H9 (cell line): ENCODE results near the gene TBC1D1. TPM values are rescaled to one million over a fixed set of nuclear protein-coding genes. Genes with fewer than 3 reads are reported as not detected.
A peak's percentile ranks its signal among the peaks of the same experiment; 100 is the strongest.

Experiments used
- DNase-seq: peaks from one replicate; pipeline ENCODE4 v3.0.0-alpha.2; 2017
- H2AFZ ChIP-seq: one replicate; pipeline ENCODE4 v1.6.1; 2013; ENCODE audit warnings: mild to moderate bottlenecking, low read length, control low read depth, moderate library complexity
- H2AK5ac ChIP-seq: 2 replicates; pipeline ENCODE4 v1.6.1; 2013; ENCODE audit warnings: low read length, control low read depth, mixed read lengths; ENCODE audit not compliant: insufficient read length
- H2BK120ac ChIP-seq: one replicate; pipeline ENCODE4 v1.6.1; 2013; ENCODE audit warnings: low read depth, mild to moderate bottlenecking, low read length, control low read depth, inconsistent platforms; ENCODE audit not compliant: poor library complexity, severe bottlenecking
- H2BK12ac ChIP-seq: 2 replicates; pipeline ENCODE4 v1.6.1; 2013; ENCODE audit warnings: low read length, control low read depth, mixed read lengths, low read depth; ENCODE audit not compliant: insufficient read length
- H2BK15ac ChIP-seq: 2 replicates; pipeline ENCODE4 v1.6.1; 2013; ENCODE audit warnings: low read depth, low read length, control low read depth
- H2BK20ac ChIP-seq: one replicate; pipeline ENCODE4 v1.6.1; 2013; ENCODE audit warnings: low read depth, mild to moderate bottlenecking, low read length, control low read depth, inconsistent platforms; ENCODE audit not compliant: poor library complexity, severe bottlenecking
- H2BK5ac ChIP-seq: 2 replicates; pipeline ENCODE4 v1.6.1; 2013; ENCODE audit warnings: low read length, control low read depth, mixed read lengths; ENCODE audit not compliant: insufficient read length
- H3K14ac ChIP-seq: 2 replicates; pipeline ENCODE4 v1.6.1; 2013; ENCODE audit warnings: low read length, control low read depth; ENCODE audit not compliant: insufficient read depth
- H3K18ac ChIP-seq: 2 replicates; pipeline ENCODE4 v1.6.1; 2013; ENCODE audit warnings: low read depth, mild to moderate bottlenecking, mixed read lengths, low read length, control low read depth; ENCODE audit not compliant: insufficient read length
- H3K23ac ChIP-seq: 2 replicates; pipeline ENCODE4 v1.6.1; 2013; ENCODE audit warnings: low read length, control low read depth, mixed read lengths, low read depth; ENCODE audit not compliant: insufficient read length
- H3K23me2 ChIP-seq: 2 replicates; pipeline ENCODE4 v1.6.1; 2013; ENCODE audit warnings: low read depth, mild to moderate bottlenecking, mixed read lengths, low read length, control low read depth; ENCODE audit not compliant: insufficient read length, poor library complexity, severe bottlenecking
- H3K27ac ChIP-seq: 2 replicates; pipeline ENCODE4 v1.5.1; 2013; ENCODE audit warnings: low read length, control low read depth, mixed read lengths, low read depth; ENCODE audit not compliant: insufficient read length
- H3K27me3 ChIP-seq: 2 replicates; pipeline ENCODE4 v1.6.1; 2013; ENCODE audit warnings: low read length, control low read depth, inconsistent platforms; ENCODE audit not compliant: insufficient read depth
- H3K4ac ChIP-seq: 2 replicates; pipeline ENCODE4 v1.6.1; 2013; ENCODE audit warnings: low read depth, mild to moderate bottlenecking, control low read depth, inconsistent platforms, low read length, moderate library complexity
- H3K4me1 ChIP-seq: 2 replicates; pipeline ENCODE4 v1.6.1; 2013; ENCODE audit warnings: low read length, control low read depth, inconsistent platforms; ENCODE audit not compliant: insufficient read depth
- H3K4me2 ChIP-seq: 2 replicates; pipeline ENCODE4 v1.6.1; 2013; ENCODE audit warnings: low read length, control low read depth, mixed read lengths; ENCODE audit not compliant: insufficient read length, insufficient read depth
- H3K56ac ChIP-seq: 2 replicates; pipeline ENCODE4 v1.6.1; 2013; ENCODE audit warnings: low read depth, mild to moderate bottlenecking, mixed read lengths, low read length, control low read depth; ENCODE audit not compliant: insufficient read length
- H3K79me1 ChIP-seq: 2 replicates; pipeline ENCODE4 v1.6.1; 2013; ENCODE audit warnings: low read depth, mild to moderate bottlenecking, moderate library complexity, low read length, control low read depth, inconsistent platforms; ENCODE audit not compliant: insufficient read depth, poor library complexity, severe bottlenecking
- H3K79me2 ChIP-seq: 2 replicates; pipeline ENCODE4 v1.6.1; 2013; ENCODE audit warnings: low read length, control low read depth, inconsistent platforms; ENCODE audit not compliant: insufficient read depth
- H3K9ac ChIP-seq: 2 replicates; pipeline ENCODE4 v1.6.1; 2013; ENCODE audit warnings: low read length, control low read depth, mixed read lengths; ENCODE audit not compliant: insufficient read length; ENCODE audit errors: extremely low read depth
- H3K9me3 ChIP-seq: one replicate; pipeline ENCODE4 v1.6.1; 2013; ENCODE audit warnings: low read depth, low read length, inconsistent platforms; ENCODE audit not compliant: control insufficient read depth
- H3T11ph ChIP-seq: one replicate; pipeline ENCODE4 v1.6.1; 2013; ENCODE audit warnings: mild to moderate bottlenecking, low read length, control low read depth, inconsistent platforms
- H4K20me1 ChIP-seq: one replicate; pipeline ENCODE4 v1.6.1; 2013; ENCODE audit not compliant: control insufficient read depth, insufficient read length, insufficient read depth
- H4K5ac ChIP-seq: 2 replicates; pipeline ENCODE4 v1.6.1; 2013; ENCODE audit warnings: low read depth, mild to moderate bottlenecking, mixed read lengths, low read length, control low read depth; ENCODE audit not compliant: insufficient read length
- H4K8ac ChIP-seq: replicated peaks from 2 replicates; pipeline ENCODE4 v1.6.1; 2013; ENCODE audit warnings: low read length, control low read depth, mixed read lengths, low read depth; ENCODE audit not compliant: insufficient read length
- H4K91ac ChIP-seq: 2 replicates; pipeline ENCODE4 v1.6.1; 2013; ENCODE audit warnings: low read depth, mild to moderate bottlenecking, moderate library complexity, mixed read lengths, low read length, control low read depth; ENCODE audit not compliant: insufficient read length
- H3K27ac Mint-ChIP-seq, 3 experiments: 2 replicates in 2 of 3; 3 replicates in 1 of 3; pipeline ENCODE4 v1.8.0; 2020 to 2021; ENCODE audit warnings: mixed read lengths in 3 of 3, mild to moderate bottlenecking in 1 of 3, moderate library complexity in 1 of 3
- H3K27me3 Mint-ChIP-seq: 2 replicates; pipeline ENCODE4 v1.8.0; 2021; ENCODE audit warnings: low read depth, mild to moderate bottlenecking, moderate library complexity, mixed read lengths
- H3K36me3 Mint-ChIP-seq, 3 experiments: 2 replicates in 2 of 3; 3 replicates in 1 of 3; pipeline ENCODE4 v1.8.0; 2020 to 2021; ENCODE audit warnings: low read depth in 3 of 3, mixed read lengths in 3 of 3; ENCODE audit not compliant: insufficient read depth in 1 of 3
- H3K4me1 Mint-ChIP-seq, 2 experiments: 2 replicates each; pipeline ENCODE4 v1.8.0; 2020; ENCODE audit warnings: mixed read lengths in 2 of 2
- H3K4me3 Mint-ChIP-seq, 2 experiments: 2 replicates in 1 of 2; 3 replicates in 1 of 2; pipeline ENCODE4 v1.8.0; 2020 to 2021; ENCODE audit warnings: mild to moderate bottlenecking in 2 of 2, mixed read lengths in 2 of 2, moderate library complexity in 1 of 2
- H3K9me3 Mint-ChIP-seq, 2 experiments: 2 replicates in 1 of 2; 3 replicates in 1 of 2; pipeline ENCODE4 v1.8.0; 2020; ENCODE audit warnings: mild to moderate bottlenecking in 2 of 2, mixed read lengths in 2 of 2, moderate library complexity in 1 of 2
- WGBS: extraction: QIAGEN DNeasy Blood & Tissue Kit; methylation state at CpG from one replicate; pipeline ENCODE4 v1.1.7; 2013; ENCODE audit warnings: missing lambda C conversion rate, low lambda C conversion rate, mixed read lengths; ENCODE audit not compliant: insufficient read length; ENCODE audit errors: extremely low coverage; 5-methylcytosine and 5-hydroxymethylcytosine counted together
- total RNA-seq: library from RNA; stranded (reverse); gene quantifications from 2 replicates; pipeline ENCODE4 v1.2.1, GENCODE V29; 2021
- TF ChIP-seq, protein P1 (sequence below): fragments of 200-600 bp; sonication (generic); conservative IDR thresholded peaks from 3 replicates; pipeline ENCODE4 v1.8.0; 2021; ENCODE audit warnings: antibody characterized with exemption, mild to moderate bottlenecking

TBC1D1 gene
- total RNA-seq, 1 experiment from 2014 or later: 109 TPM

DNA sequence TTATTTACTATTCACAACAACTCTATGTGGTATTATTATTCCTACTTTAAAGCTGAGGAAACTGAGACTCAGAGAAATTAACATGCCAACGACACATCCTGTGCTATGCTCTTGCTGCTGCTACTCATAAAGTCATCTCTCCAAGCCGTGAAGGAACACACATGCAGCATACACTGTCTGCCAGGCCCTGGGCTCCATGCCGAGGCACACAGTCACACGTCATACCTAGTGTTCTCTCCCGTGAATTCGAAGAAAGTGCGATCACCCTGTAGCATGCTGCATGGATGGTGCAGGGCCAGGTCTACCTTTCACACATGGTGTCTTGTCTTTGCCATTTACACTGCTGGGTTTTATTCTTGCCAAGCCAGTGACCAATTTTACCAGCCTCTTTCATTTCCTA, 34.1 kb downstream of the TBC1D1 start:
- H4K8ac ChIP-seq: no peak overlapping the region
- H3K79me1 ChIP-seq: no peaks in the 10 kb centered on the region
- 0 out of 2 replicates have a peak, but pooled peaks cover 2% of the 10 kb centered on the region for H3K27me3 Mint-ChIP-seq
- no peak overlapping the region for H3K4ac ChIP-seq
- H2BK5ac ChIP-seq: no peak overlapping the region
- TF ChIP-seq, protein P1, sequence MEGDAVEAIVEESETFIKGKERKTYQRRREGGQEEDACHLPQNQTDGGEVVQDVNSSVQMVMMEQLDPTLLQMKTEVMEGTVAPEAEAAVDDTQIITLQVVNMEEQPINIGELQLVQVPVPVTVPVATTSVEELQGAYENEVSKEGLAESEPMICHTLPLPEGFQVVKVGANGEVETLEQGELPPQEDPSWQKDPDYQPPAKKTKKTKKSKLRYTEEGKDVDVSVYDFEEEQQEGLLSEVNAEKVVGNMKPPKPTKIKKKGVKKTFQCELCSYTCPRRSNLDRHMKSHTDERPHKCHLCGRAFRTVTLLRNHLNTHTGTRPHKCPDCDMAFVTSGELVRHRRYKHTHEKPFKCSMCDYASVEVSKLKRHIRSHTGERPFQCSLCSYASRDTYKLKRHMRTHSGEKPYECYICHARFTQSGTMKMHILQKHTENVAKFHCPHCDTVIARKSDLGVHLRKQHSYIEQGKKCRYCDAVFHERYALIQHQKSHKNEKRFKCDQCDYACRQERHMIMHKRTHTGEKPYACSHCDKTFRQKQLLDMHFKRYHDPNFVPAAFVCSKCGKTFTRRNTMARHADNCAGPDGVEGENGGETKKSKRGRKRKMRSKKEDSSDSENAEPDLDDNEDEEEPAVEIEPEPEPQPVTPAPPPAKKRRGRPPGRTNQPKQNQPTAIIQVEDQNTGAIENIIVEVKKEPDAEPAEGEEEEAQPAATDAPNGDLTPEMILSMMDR: no peak
- no peaks in the 10 kb centered on the region for H3K79me2 ChIP-seq
- no peak overlapping the region for H3K18ac ChIP-seq
- H3K9me3 Mint-ChIP-seq: no peaks in the 10 kb centered on the region
- no peak overlapping the region for H2BK15ac ChIP-seq
- no peak overlapping the region for H4K91ac ChIP-seq
- H3K23ac ChIP-seq: no peak overlapping the region
- H4K20me1 ChIP-seq: no peaks in the 10 kb centered on the region
- DNase-seq: no peak
- no peak overlapping the region for H2AFZ ChIP-seq
- H3K4me3 Mint-ChIP-seq: no peak overlapping the region
- no peak overlapping the region for H2BK20ac ChIP-seq
- no peak overlapping the region for H3T11ph ChIP-seq
- no peak overlapping the region for H3K27ac ChIP-seq
- WGBS: no CpG with 5 or more reads among the region's 7 CpGs
- H3K4me1 Mint-ChIP-seq: peaks cover 4 to 13% of the 10 kb centered on the region in 2 experiments; a peak in 3 of 4 replicates
- no peak overlapping the region for H3K56ac ChIP-seq
- H3K27ac Mint-ChIP-seq: peak overlapping the region in 2 of 3 experiments; percentile 24 to 38; a peak in 2 of 7 replicates
- H4K5ac ChIP-seq: no peak overlapping the region
- H3K14ac ChIP-seq: peak overlapping the region; percentile 91; the same call in 1 of the 2 replicates
- H3K4me1 ChIP-seq: no peaks in the 10 kb centered on the region
- H3K9me3 ChIP-seq: no peaks in the 10 kb centered on the region
- H3K27me3 ChIP-seq: no peaks in the 10 kb centered on the region
- no peak overlapping the region for H3K9ac ChIP-seq
- no peak overlapping the region for H2BK120ac ChIP-seq
- no peak overlapping the region for H3K4me2 ChIP-seq
- H3K36me3 Mint-ChIP-seq: no peaks in the 10 kb centered on the region
- no peak overlapping the region for H2AK5ac ChIP-seq
- H2BK12ac ChIP-seq: no peak overlapping the region
- H3K23me2 ChIP-seq: no peaks in the 10 kb centered on the region
